SK-N-SH (cell line): ENCODE measurements around the gene TSPYL1. TPM values are rescaled to one million over a fixed set of nuclear protein-coding genes. Genes with fewer than 3 reads are reported as not detected.

ENCODE experiments used
- CTCF ChIA-PET: fragments of 300-600, 350-600 bp; formaldehyde crosslinking; extraction: SDS; loops from one replicate; lab custom pipeline; 2021; lab: Yijun Ruan, JAX
- POLR2A ChIA-PET: fragments of 350-600 bp; sonication (Branson Sonifier 250); formaldehyde crosslinking; extraction: SDS; loops from one replicate; lab custom pipeline; 2020; ENCODE audit warnings: antibody characterized with exemption, inconsistent platforms; lab: Yijun Ruan, JAX
- DNase-seq: peaks from one replicate; pipeline ENCODE4 v3.0.0; 2012
- H2AFZ ChIP-seq: fragments of 200-600 bp; sonication (generic); 2 replicates; pipeline ENCODE4 v1.8.1; 2016; ENCODE audit warnings: antibody characterized with exemption, mild to moderate bottlenecking, low read depth
- H3F3A ChIP-seq: fragments of 200-600 bp; sonication (generic); replicated peaks from 2 replicates; pipeline ENCODE3; 2016; ENCODE audit warnings: antibody characterized with exemption, mild to moderate bottlenecking; ENCODE audit not compliant: insufficient read depth
- H3K27ac ChIP-seq, 2 experiments: fragments of 200-500 bp in 1 of 2; fragments of 200-600 bp in 1 of 2; sonication (Bioruptor generic) in 1 of 2; sonication (generic), shearing (Covaris generic) in 1 of 2; 2 replicates each; pipeline versions ENCODE4 v1.5.1 to v1.6.1; 2014 to 2016; ENCODE audit warnings: low read depth in 2 of 2, inconsistent platforms in 1 of 2, low read length in 1 of 2, mild to moderate bottlenecking in 1 of 2, mixed read lengths in 1 of 2
- H3K27me3 ChIP-seq: fragments of 200-600 bp; sonication (generic), shearing (Covaris generic); 2 replicates; pipeline ENCODE4 v1.6.1; 2016; ENCODE audit warnings: mixed run types; ENCODE audit not compliant: insufficient read depth
- H3K36me3 ChIP-seq, 2 experiments: fragments of 200-500 bp in 1 of 2; fragments of 200-600 bp in 1 of 2; sonication (Bioruptor generic) in 1 of 2; sonication (generic) in 1 of 2; replicated peaks in 1 of 2; 2 replicates each; pipeline versions ENCODE3 to v1.5.1; 2014 to 2016; ENCODE audit warnings: low read length in 1 of 2, mild to moderate bottlenecking in 1 of 2; ENCODE audit not compliant: insufficient read depth in 2 of 2, control insufficient read depth in 1 of 2
- H3K4me1 ChIP-seq, 2 experiments: fragments of 200-500 bp in 1 of 2; fragments of 200-600 bp in 1 of 2; sonication (Bioruptor generic) in 1 of 2; sonication (generic), shearing (Covaris generic) in 1 of 2; 2 replicates each; pipeline versions ENCODE4 v1.5.1 to v1.6.1; 2014 to 2016; ENCODE audit warnings: low read depth in 1 of 2, low read length in 1 of 2, mixed run types in 1 of 2; ENCODE audit not compliant: insufficient read depth in 2 of 2, control insufficient read depth in 1 of 2
- H3K4me2 ChIP-seq: fragments of 200-600 bp; sonication (generic), shearing (Covaris generic); 2 replicates; pipeline ENCODE4 v1.6.1; 2017; ENCODE audit warnings: mixed run types
- H3K4me3 ChIP-seq, 2 experiments: fragments of 200-500 bp in 1 of 2; fragments of 200-600 bp in 1 of 2; sonication (Bioruptor generic) in 1 of 2; sonication (generic), shearing (Covaris generic) in 1 of 2; 2 replicates each; pipeline versions ENCODE4 v1.5.1 to v1.8.1; 2014 to 2016; ENCODE audit warnings: low read depth in 2 of 2, inconsistent platforms in 1 of 2, low read length in 1 of 2, mild to moderate bottlenecking in 1 of 2, mixed read lengths in 1 of 2, moderate library complexity in 1 of 2
- H3K79me2 ChIP-seq: fragments of 200-600 bp; sonication (generic); 2 replicates; pipeline ENCODE4 v1.8.1; 2017; ENCODE audit warnings: mild to moderate bottlenecking; ENCODE audit not compliant: insufficient read depth
- H3K9ac ChIP-seq: fragments of 200-600 bp; sonication (generic); 2 replicates; pipeline ENCODE4 v1.6.1; 2017; ENCODE audit warnings: mixed run types
- H3K9me2 ChIP-seq: fragments of 200-600 bp; sonication (generic); 2 replicates; pipeline ENCODE4 v1.6.1; 2017; ENCODE audit warnings: mixed run types
- H3K9me3 ChIP-seq: fragments of 200-600 bp; sonication (generic); 2 replicates; pipeline ENCODE4 v1.6.1; 2017; ENCODE audit warnings: mixed run types, mild to moderate bottlenecking, moderate library complexity
- H4K20me1 ChIP-seq: fragments of 200-600 bp; sonication (generic); 2 replicates; pipeline ENCODE4 v1.6.1; 2017; ENCODE audit warnings: mild to moderate bottlenecking, mixed run types; ENCODE audit not compliant: insufficient read depth
- EP300 ChIP-seq, 2 experiments: IDR thresholded peaks; 2 replicates each; pipeline versions ENCODE4 v1.4.0 to v1.6.1; 2012; ENCODE audit warnings: borderline replicate concordance in 1 of 2, low read depth in 1 of 2, low read length in 1 of 2
- FOSL2 ChIP-seq: IDR thresholded peaks from 2 replicates; pipeline ENCODE4 v1.4.0; 2012; ENCODE audit warnings: low read depth, mild to moderate bottlenecking, moderate library complexity, borderline replicate concordance
- GABPA ChIP-seq: IDR thresholded peaks from 2 replicates; pipeline ENCODE4 v1.4.0; 2012; ENCODE audit warnings: low read depth, mild to moderate bottlenecking
- GATA2 ChIP-seq: sonication (generic); formaldehyde crosslinking; IDR thresholded peaks from 2 replicates; pipeline ENCODE4 v1.5.0; 2020; ENCODE audit warnings: mild to moderate bottlenecking, missing genetic modification reagents
- MXI1 ChIP-seq: IDR thresholded peaks from 2 replicates; pipeline ENCODE4 v1.6.1; 2012; ENCODE audit warnings: mild to moderate bottlenecking, low read depth, low read length, improper control_type of control experiment
- NFIC ChIP-seq: IDR thresholded peaks from 2 replicates; pipeline ENCODE4 v1.4.0; 2012; ENCODE audit warnings: borderline replicate concordance
- NRF1 ChIP-seq: IDR thresholded peaks from 2 replicates; pipeline ENCODE4 v1.6.1; 2012; ENCODE audit warnings: low read depth, mild to moderate bottlenecking, low read length
- PBX3 ChIP-seq: IDR thresholded peaks from 2 replicates; pipeline ENCODE4; 2012
- RCOR1 ChIP-seq: fragments of 150-350 bp; IDR thresholded peaks from 2 replicates; pipeline ENCODE4 v1.6.1; 2017; ENCODE audit warnings: antibody characterized with exemption, low read length
- SIN3A ChIP-seq: IDR thresholded peaks from 2 replicates; pipeline ENCODE4 v1.6.1; 2012; ENCODE audit warnings: low read depth, mild to moderate bottlenecking, low read length, moderate library complexity, borderline replicate concordance
- SMC3 ChIP-seq: IDR thresholded peaks from 2 replicates; pipeline ENCODE4 v1.6.1; 2012; ENCODE audit warnings: low read depth, low read length, improper control_type of control experiment
- TEAD4 ChIP-seq: IDR thresholded peaks from 2 replicates; pipeline ENCODE4 v1.4.0; 2012; ENCODE audit warnings: mild to moderate bottlenecking, borderline replicate concordance; ENCODE audit not compliant: insufficient read depth
- USF2 ChIP-seq: fragments of 150-350 bp; IDR thresholded peaks from 2 replicates; pipeline ENCODE4 v1.6.1; 2017; ENCODE audit warnings: antibody characterized with exemption, low read length, low read depth, borderline replicate concordance
- YY1 ChIP-seq: IDR thresholded peaks from 2 replicates; pipeline ENCODE4 v1.4.0; 2012; ENCODE audit warnings: low read depth, mild to moderate bottlenecking
- ZBTB33 ChIP-seq: IDR thresholded peaks from 2 replicates; pipeline ENCODE4 v1.4.0; 2012; ENCODE audit warnings: low read depth, borderline replicate concordance
- WGBS: methylation state at CpG from one replicate; pipeline ENCODE4 v1.1.6; 2017; ENCODE audit warnings: low lambda C conversion rate; 5-methylcytosine and 5-hydroxymethylcytosine counted together
- polyA plus RNA-seq, 3 experiments: library from polyadenylated mRNA; depleted of rRNA; stranded (reverse); fragments of >200 nt; gene quantifications; 2 replicates each; pipeline ENCODE4 v1.2.3, GENCODE V29; 2012

TSPYL1 gene
- polyA plus RNA-seq, 1 of the 3 experiments (the other 2 are of a cell fraction) = 27.9 TPM

- H3K4me1 ChIP-seq = peaks cover 0 to 5% of the 10 kb centered on the region in 2 experiments; a peak in 1 of 4 replicates
- no peak for DNase-seq
- CTCF ChIA-PET = no interaction called here
Measured at GRCh38 chr6:116328528-116328903, 48.8 kb upstream of the TSPYL1 start.

More at GRCh38 chr6:116328528-116328903, 48.8 kb upstream of the TSPYL1 start:
- Histone ChIP-seq H4K20me1 (no peaks in the 10 kb centered on the region), H3K36me3 (no peaks in the 10 kb centered on the region), H3K9ac (no peak overlapping the region), H3K4me2 (no peak overlapping the region), H2AFZ (no peak overlapping the region), H3K4me3 (no peak overlapping the region), H3K79me2 (no peaks in the 10 kb centered on the region), H3K9me3 (no peaks in the 10 kb centered on the region), H3K9me2 (no peaks in the 10 kb centered on the region), H3K27ac (no peak overlapping the region), H3F3A (no peaks in the 10 kb centered on the region), H3K27me3 (no peaks in the 10 kb centered on the region)
- POLR2A ChIA-PET = no interaction called here
- 95% methylated on average over 1 of the region's 1 CpG for WGBS
- TF ChIP-seq SMC3 (no peak), NFIC (no peak), NRF1 (no peak), MXI1 (no peak), RCOR1 (no peak), EP300 (IDR thresholded peaks at IDR 0.05; ENCODE audit: borderline replicate concordance in 1 of 2, low read depth in 1 of 2, low read length in 1 of 2) (no peak), SIN3A (no peak), USF2 (no peak), GABPA (no peak), TEAD4 (no peak), GATA2 (CRISPR knock-in tag) (no peak), FOSL2 (no peak), ZBTB33 (no peak), YY1 (no peak), PBX3 (no peak)
